GM19372 (cell line): Measurements from ENCODE around the gene BMPR1B.

Experiments used
- ATAC-seq: cut with Tn5 transposase; IDR thresholded peaks from one replicate; pipeline ENCODE4 v1.9.1; 2021; ENCODE audit warnings: mild to moderate bottlenecking, low read depth, moderate library complexity; ENCODE audit not compliant: unreplicated experiment

The BMPR1B gene

DNA sequence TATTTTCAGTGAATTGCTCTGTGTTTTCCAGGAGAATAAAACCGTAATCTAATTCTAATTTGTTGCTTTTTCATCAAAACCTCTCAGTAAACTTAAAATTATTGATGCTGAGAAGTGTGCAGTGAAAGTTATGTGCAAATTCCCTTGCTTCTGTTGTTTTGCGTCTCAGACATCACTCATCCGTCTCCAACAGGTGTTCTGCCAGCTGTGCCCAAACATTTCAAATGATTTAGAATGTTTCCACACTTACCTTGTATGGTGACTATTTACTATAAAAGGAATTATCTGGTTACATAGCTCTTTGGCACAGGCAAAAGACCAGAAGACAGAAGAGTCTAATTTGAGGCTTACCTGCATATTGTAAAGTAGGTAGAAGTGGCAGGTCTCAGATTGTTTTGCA lies 184.0 kb downstream of the BMPR1B start:
- no peak for ATAC-seq

DNA sequence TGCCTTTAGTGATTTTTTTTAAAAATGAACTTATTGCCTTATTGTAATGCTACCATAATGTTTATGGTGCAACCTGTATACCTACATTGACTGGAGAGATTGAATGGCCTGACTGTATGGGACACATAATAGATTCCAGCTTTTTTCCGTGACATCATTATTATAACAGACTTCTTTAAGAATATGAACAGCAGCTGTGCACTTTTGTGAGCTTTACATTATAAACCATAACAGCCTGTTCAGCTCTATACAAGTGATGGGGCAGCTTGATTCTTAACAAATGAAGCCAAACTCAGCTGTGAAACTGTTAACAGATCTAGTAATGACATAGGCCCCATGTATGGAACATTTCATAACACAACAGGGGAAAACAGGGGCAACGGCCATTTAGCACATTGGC lies 187.0 kb downstream of the BMPR1B start:
- no peak for ATAC-seq

- no peak for ATAC-seq
These were observed 189.9 kb downstream of the BMPR1B start for GRCh38 chr4:94947681-94948108.

- no peak for ATAC-seq
These were observed 196.5 kb downstream of the BMPR1B start for GRCh38 chr4:94954251-94954650.

DNA sequence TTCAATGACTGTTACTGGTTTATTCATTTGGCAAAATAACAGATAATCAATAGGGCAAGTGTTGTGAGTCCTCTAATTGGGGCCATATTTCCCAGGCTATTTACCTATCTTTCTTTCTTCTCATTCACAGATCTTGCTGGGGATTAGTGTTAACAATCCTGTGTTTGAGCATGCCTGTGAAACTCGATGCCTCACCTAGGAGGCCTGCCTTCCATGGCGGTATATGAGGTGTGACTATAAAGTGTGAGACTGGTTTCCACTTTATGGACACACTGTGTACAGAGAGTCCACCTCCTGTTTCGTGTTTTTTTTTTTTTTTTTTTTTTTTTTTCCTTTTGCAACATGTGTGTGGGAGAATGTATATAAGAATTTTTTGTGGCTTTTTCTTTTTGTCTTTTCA lies 199.3 kb downstream of the BMPR1B start:
- no peak for ATAC-seq

DNA sequence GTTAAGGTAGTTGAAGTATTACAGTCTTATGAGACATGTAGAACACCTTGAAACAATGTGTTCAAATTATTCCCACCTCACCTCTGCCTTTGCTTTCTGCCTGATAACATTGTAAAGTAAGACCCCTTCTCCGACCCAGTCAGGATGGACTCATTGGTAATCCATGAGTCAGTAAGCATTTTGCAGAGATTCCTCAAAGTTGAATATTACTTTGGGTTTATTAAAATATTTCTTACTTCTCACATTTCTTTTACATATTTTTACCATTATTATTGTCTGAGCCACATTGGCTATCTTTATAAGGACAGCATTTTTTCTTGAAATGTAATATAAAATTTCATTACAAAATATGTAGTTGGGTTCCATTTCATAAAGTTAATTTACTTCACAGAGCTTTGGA lies 201.6 kb downstream of the BMPR1B start:
- ATAC-seq, result no peak

- ATAC-seq, result no peak
These were observed 203.0 kb downstream of the BMPR1B start for GRCh38 chr4:94960708-94961107.

DNA sequence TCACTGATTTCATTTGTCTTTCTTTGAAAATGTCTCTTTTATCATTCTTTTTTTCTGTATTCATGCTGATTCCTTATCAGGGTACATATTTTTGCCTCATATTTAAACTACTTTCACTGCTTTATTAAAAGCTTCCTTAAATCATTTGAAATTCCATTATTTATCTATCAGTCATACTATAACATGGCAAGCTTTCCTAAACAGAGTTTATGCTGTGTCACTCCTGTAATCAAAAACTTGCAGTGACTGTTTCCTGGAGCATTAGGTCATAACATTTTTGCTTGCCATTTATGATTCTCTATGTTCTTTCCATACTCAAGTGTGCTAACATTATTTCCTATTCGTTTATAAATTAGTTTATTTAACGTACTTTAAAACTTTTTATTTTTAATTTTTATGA lies 203.7 kb downstream of the BMPR1B start:
- no peak for ATAC-seq

- ATAC-seq, result no peak
These were observed 204.7 kb downstream of the BMPR1B start for GRCh38 chr4:94962484-94962883.

DNA sequence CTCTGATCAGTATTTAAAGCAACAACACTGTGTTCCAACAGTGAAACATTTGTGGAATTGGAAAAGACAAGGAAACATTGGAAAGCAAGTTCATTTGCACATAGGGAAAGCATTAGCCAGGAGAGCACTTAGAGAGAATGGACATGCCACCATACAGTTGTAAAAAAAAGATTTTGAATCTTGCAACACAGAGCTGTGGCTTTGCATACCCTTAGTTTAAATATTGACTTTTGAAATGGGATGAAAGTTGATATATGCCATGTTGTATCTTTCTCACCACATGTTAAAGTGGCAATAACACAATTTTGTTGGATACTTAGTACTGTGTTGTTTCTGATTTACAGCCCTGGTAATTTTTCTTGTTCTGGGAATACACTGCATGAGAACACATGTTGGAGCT lies 208.1 kb downstream of the BMPR1B start:
- no peak for ATAC-seq

DNA sequence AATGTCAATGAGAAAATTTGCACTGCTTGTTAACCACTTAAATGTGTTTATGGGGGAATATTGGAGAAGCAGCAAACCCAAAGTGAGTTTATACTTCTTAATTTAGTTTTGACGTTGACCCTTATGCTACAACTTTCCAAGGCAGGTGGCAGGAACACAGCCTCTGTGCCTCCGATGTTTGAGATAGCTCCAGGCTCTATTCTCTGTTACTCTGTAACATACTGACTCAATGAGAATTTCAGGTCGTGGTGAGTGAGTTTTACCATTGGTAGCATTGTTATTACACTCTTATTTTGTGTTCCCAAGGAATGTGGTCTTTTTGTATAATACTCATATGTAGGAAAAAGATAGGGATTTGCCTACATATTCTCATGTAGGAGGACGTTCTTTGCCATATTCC lies 210.7 kb downstream of the BMPR1B start:
- ATAC-seq, result no peak

- no peak for ATAC-seq
These were observed 212.9 kb downstream of the BMPR1B start for GRCh38 chr4:94970650-94971049.

DNA sequence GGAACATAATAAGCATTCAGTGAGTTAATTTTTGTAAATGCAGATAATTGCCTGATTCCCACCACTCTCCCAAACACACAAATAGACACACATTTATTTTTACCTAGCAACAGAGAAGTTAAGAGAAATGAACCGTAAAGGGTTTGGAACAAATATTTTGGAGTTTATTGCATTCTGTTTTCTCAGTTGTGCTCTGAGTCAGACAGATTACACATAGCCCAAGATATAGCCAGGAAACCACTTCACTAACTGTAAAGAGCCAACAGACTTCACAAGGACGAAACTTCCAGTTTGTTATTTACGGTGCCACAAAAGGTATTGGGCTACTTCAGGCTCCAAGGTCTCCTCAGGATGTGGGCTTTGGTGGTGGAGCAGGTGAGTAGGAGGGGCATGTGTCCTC lies 217.0 kb downstream of the BMPR1B start:
- ATAC-seq, result no peak

- no peak for ATAC-seq
These were observed 218.7 kb downstream of the BMPR1B start for GRCh38 chr4:94976371-94977011.

- ATAC-seq, result no peak
These were observed 221.1 kb downstream of the BMPR1B start for GRCh38 chr4:94978904-94979303.

- no peak for ATAC-seq
These were observed 221.9 kb downstream of the BMPR1B start for GRCh38 chr4:94979621-94980020.

DNA sequence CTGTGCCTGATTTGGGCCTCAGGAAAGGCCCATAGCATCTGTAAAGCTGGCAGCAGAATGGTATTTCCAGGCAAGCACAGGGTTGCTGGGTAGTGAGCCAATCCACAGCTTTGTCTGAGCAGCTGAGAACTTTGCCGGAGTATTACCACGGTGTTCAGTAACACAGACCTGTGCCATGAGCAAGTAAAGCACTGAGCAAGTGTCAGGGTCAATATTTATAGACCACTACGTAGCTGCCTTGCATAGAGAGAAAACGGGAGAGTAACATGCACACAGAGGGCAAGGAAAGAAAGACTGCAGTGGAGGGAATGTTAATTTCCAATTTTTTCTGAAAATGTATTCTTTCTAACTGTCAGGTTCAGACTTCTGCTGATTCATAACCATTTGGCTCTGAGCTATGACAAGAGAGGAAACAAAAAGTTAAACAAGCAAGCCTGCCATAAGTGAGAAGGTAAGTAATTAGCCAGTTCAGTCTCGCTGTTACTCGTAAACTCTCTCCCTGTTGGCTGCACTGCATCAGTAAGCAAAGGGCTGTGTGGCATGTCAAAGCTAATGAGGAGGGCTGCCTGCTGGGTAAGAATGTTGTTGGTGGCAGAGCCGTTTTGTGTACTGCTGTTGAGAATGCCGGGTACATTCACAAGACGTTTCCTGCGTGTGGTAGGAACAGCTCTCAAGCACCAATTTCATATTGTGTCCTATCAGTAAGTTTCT lies 238.1 kb downstream of the BMPR1B start:
- peak; percentile 58 for ATAC-seq

GRCh38 chr4:95000076-95000648 lies 242.4 kb downstream of the BMPR1B start:
- ATAC-seq, result no peak

DNA sequence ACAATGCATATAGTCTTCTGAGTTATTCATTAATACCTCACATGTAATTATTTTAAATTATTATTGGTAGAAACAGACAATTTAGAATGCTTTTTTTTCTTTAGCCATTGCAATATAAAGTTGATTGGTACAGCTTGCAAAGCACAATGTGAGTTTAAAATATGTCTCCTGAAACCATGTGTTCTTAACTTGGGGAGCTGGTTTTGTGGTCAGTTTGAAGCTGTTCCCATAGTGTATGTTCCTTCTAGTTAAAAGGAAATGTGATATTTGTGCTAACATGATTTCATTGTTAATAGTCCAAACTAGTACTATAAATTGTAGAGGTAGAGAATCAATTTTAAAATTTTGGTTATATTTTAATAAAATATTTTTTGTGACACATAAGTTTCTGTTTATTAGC lies 247.2 kb downstream of the BMPR1B start:
- ATAC-seq, result no peak

DNA sequence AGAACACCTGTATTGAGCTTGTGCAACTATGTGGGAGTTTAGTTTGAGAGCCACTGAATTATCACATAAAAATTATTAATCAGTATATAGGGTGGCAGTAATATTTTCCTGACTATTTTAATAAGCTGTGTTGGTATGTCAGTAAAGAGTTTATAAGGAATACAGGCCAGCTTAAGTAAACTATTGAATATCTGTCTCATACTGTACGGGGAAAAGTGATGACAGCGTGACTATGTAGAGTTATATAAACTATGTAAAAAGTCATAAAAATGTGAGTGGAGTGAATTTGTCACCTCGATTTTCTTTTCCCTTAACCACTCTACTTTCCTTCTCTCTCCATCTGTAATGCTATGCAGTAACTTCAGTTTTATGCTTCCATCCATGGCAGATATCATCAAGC lies 250.2 kb downstream of the BMPR1B start:
- ATAC-seq, result no peak

DNA sequence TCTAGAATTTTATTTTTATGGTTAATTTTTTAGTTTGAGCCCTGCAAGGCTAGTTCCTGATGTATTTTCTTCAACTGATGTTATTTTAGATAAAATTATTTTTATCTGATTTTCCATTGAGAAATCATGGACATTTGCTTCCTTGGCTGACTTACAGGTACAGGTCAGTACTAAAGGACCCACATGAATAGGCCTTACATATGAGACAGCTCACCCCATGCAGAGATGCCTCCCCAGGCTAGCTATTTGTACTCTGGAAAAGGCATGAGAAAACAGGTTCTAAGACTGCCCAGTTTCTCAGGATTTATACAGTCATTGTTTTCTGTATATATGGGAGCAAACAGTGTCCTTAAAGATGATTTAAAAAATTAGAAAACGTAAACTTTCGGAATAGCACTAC lies 255.5 kb downstream of the BMPR1B start:
- no peak for ATAC-seq

- no peak for ATAC-seq
These were observed 256.3 kb downstream of the BMPR1B start for GRCh38 chr4:95014068-95014467.
